Pancreas (tissue), 10 donors: ENCODE measurements around the gene HBP1. TPM values are rescaled to one million over a fixed set of nuclear protein-coding genes. Genes with fewer than 3 reads are reported as not detected.

Experiments used
- ATAC-seq, 4 donors: fragments of 200-7000 bp; cut with Tn5 transposase; one replicate each; pipeline versions ENCODE4 v1.8.0 to v1.9.1; 2020; ENCODE audit warnings: mild to moderate bottlenecking in 4 of 4, moderate library complexity in 4 of 4
- DNase-seq, 6 donors: peaks; one replicate each; pipeline ENCODE4 v3.0.0-alpha.2; 2020
- FAIRE-seq: peaks from 2 replicates; lab custom pipeline; 2012; peaks lifted over from hg19 to GRCh38; lab: Jason Lieb, UNC
- H3K27ac ChIP-seq, 4 donors: fragments of 200-600 bp; sonication (generic); 1 replicate in 3 of 4; 2 replicates in 1 of 4; pipeline versions ENCODE4 v1.5.0 to v1.8.0; 2020
- H3K27me3 ChIP-seq, 4 donors: fragments of 200-600 bp; one replicate each; pipeline ENCODE4 v1.8.0; 2021
- H3K36me3 ChIP-seq, 3 donors: fragments of 200-600 bp; sonication (generic) in 1 of 3; one replicate each; pipeline versions ENCODE4 v1.5.0 to v1.8.0; 2020 to 2021
- H3K4me1 ChIP-seq, 3 donors: fragments of 200-600 bp; one replicate each; pipeline ENCODE4 v1.8.0; 2021
- H3K4me3 ChIP-seq, 4 donors: fragments of 200-600 bp; sonication (generic) in 2 of 4; one replicate each; pipeline versions ENCODE4 v1.5.0 to v1.8.0; 2020 to 2021
- H3K9me3 ChIP-seq, 4 donors: fragments of 200-600 bp; one replicate each; pipeline ENCODE4 v1.8.0; 2021
- CTCF ChIP-seq, 4 donors: fragments of 200-600 bp; sonication (generic) in 3 of 4; IDR thresholded peaks; one replicate each; pipeline versions ENCODE4 v1.5.0 to v1.8.0; 2021; ENCODE audit warnings: antibody characterized with exemption in 4 of 4
- WGBS, 2 donors: extraction: QIAGEN DNeasy Blood & Tissue Kit; methylation state at CpG; one replicate each; pipeline ENCODE4 v1.1.7; 2013; 5-methylcytosine and 5-hydroxymethylcytosine counted together
- intact Hi-C, 3 donors: fragments of 100-400 bp; cut with DNase I; formaldehyde crosslinking; loops; one replicate each; pipeline versions ENCODE4 v1.11.1 to v1.14.2; 2022
- polyA plus RNA-seq, 2 donors: library from polyadenylated mRNA; stranded (reverse); fragments of 200-250 nt; gene quantifications; one replicate each; pipeline ENCODE4 v1.2.3, GENCODE V29; 2013
- total RNA-seq, 6 donors: library from RNA; stranded (reverse); fragmentation: NEBNext Ultra II Directional in 4 of 6; extraction: Animal tissue kit (Norgen Biotek cat#: 25700) in 4 of 6; gene quantifications; one replicate each; pipeline versions ENCODE4 v1.2.1 to v1.2.4, GENCODE V29; 2021 to 2023
- donor health status: healthy with polysubstance abuse.
- donor health status: DM: no; HTN: no; CAD: no; lungs with moderate emphysema.
- donor health status: DM: no; HTN: no; CAD: no.
- donor health status: control.
- donor health status: control.
- donor health status: Bipolar disorder and iron deficiency.
- donor health status: DM: yes; HTN: yes; CAD: no.
- donor health status: DM: no; HTN: no; CAD: no.
- donor health status: DM: no; HTN: no; CAD: no.
- donor health status: DM: yes; HTN: yes; CAD: no.

HBP1 gene
- total and polyA plus RNA-seq, 8 donors: 13.3 to 50.4 (median 27.6) TPM

- TF ChIP-seq CTCF (IDR thresholded peaks at IDR 0.05): no peak
- intact Hi-C loops: no loop called here
- no peak for ATAC-seq
- Histone ChIP-seq H3K27ac (no peak overlapping the region), H3K4me3 (no peak overlapping the region), H3K9me3 (no peaks in the 10 kb centered on the region), H3K27me3 (no peaks in the 10 kb centered on the region), H3K4me1 (peaks cover 0 to 16% (median 0%) of the 10 kb centered on the region in 3 donors), H3K36me3 (peaks cover 2 to 41% (median 11%) of the 10 kb centered on the region in 3 donors)
- 87 to 91% methylated on average over 7 of the region's 7 CpGs for WGBS, 2 donors
- FAIRE-seq: no peak
- no peak for DNase-seq
These were observed 34.8 kb downstream of the HBP1 start for GRCh38 chr7:107203607-107204006.

- Histone ChIP-seq H3K27me3 (no peaks in the 10 kb centered on the region), H3K4me1 (no peaks in the 10 kb centered on the region), H3K36me3 (peaks cover 2 to 34% (median 11%) of the 10 kb centered on the region in 3 donors), H3K9me3 (no peaks in the 10 kb centered on the region), H3K27ac (no peak overlapping the region), H3K4me3 (no peak overlapping the region)
- ATAC-seq (no peak), DNase-seq (no peak), FAIRE-seq (no peak)
- WGBS, 2 donors: 98 to 99% methylated on average over 6 of the region's 6 CpGs
- intact Hi-C loops: no loop called here
- no peak for TF ChIP-seq CTCF (IDR thresholded peaks at IDR 0.05)
These were observed 37.3 kb downstream of the HBP1 start for GRCh38 chr7:107206136-107206535.

- H3K36me3 ChIP-seq: peaks cover 0 to 28% (median 11%) of the 10 kb centered on the region in 3 donors
- intact Hi-C loops: no loop called here
- 42 to 48% methylated on average over 3 of the region's 3 CpGs for WGBS, 2 donors
- H3K9me3 ChIP-seq: no peaks in the 10 kb centered on the region
- FAIRE-seq (no peak), ATAC-seq (no peak), DNase-seq (no peak)
- no peak overlapping the region for H3K27ac ChIP-seq
- no peak overlapping the region for H3K4me3 ChIP-seq
- no peaks in the 10 kb centered on the region for H3K4me1 ChIP-seq
- no peaks in the 10 kb centered on the region for H3K27me3 ChIP-seq
- TF ChIP-seq CTCF (IDR thresholded peaks at IDR 0.05): no peak
These were observed 37.9 kb downstream of the HBP1 start for GRCh38 chr7:107206706-107207105.

GRCh38 chr7:107207459-107207858 is 38.7 kb downstream of the HBP1 start:
- intact Hi-C loops: no loop called here
- FAIRE-seq (no peak), ATAC-seq (no peak), DNase-seq (no peak)
- Histone ChIP-seq H3K27me3 (no peaks in the 10 kb centered on the region), H3K36me3 (peaks cover 0 to 22% (median 11%) of the 10 kb centered on the region in 3 donors), H3K9me3 (no peaks in the 10 kb centered on the region), H3K4me1 (no peaks in the 10 kb centered on the region), H3K27ac (no peak overlapping the region), H3K4me3 (no peak overlapping the region)
- no peak for TF ChIP-seq CTCF (IDR thresholded peaks at IDR 0.05)
- 94 to 96% methylated on average over 5 of the region's 5 CpGs for WGBS, 2 donors

- Histone ChIP-seq H3K4me3 (no peak overlapping the region), H3K27me3 (no peaks in the 10 kb centered on the region), H3K9me3 (no peaks in the 10 kb centered on the region), H3K36me3 (peaks cover 0 to 22% (median 11%) of the 10 kb centered on the region in 3 donors), H3K4me1 (no peaks in the 10 kb centered on the region), H3K27ac (no peak overlapping the region)
- intact Hi-C loops: no loop called here
- FAIRE-seq (no peak), DNase-seq (no peak), ATAC-seq (peak in 1 of 4 donors; percentile 10)
- TF ChIP-seq CTCF (IDR thresholded peaks at IDR 0.05): no peak
- WGBS, 2 donors: 75 to 79% methylated on average over 3 of the region's 3 CpGs
These were observed 39.3 kb downstream of the HBP1 start for GRCh38 chr7:107208024-107208521.
